ENCODE data around the gene SPAG9.

The SPAG9 gene

DNA sequence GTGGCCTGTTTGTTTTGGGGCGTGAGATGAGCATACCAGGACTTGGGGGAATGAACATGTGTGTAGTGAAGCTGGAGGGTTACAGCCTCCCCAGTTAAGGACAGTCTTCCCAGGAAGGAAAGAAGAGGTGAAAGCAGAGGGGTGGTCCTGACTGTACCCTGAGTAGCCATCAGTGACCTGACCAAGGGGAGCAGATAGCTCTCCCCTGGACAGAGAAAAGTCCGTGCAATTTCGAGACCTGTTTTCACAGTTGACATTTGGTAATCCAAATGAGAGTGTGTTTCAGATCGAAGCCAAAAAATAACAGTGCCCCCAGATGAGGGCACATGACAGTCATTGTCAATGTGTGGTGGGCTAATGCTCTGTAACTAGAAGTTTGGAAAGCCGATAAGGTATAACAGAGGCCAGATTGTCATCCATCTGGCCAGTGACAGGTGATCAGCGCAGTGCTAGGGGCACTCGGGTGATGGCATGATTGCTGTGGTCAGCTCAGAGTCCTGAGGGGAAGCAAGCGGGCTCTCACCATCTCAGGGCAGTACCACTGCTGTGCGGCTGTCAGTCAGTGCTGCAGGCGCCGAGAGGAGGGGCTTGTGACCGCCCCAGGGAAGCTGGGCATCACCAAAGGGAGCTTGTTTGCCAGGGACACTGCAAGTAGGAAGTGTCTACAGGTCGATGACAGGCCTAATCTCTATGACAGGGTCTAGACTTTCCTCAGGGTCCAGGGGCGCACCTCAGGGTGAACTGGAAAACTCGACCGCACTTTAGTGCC, 44.4 kb upstream of the SPAG9 start:
- DNase-seq (ENCODE audit: low read depth): no peak
- H3K4me3 ChIP-seq (ENCODE audit: low read length): peak overlapping the region; percentile 92
- TF ChIP-seq, protein P1, sequence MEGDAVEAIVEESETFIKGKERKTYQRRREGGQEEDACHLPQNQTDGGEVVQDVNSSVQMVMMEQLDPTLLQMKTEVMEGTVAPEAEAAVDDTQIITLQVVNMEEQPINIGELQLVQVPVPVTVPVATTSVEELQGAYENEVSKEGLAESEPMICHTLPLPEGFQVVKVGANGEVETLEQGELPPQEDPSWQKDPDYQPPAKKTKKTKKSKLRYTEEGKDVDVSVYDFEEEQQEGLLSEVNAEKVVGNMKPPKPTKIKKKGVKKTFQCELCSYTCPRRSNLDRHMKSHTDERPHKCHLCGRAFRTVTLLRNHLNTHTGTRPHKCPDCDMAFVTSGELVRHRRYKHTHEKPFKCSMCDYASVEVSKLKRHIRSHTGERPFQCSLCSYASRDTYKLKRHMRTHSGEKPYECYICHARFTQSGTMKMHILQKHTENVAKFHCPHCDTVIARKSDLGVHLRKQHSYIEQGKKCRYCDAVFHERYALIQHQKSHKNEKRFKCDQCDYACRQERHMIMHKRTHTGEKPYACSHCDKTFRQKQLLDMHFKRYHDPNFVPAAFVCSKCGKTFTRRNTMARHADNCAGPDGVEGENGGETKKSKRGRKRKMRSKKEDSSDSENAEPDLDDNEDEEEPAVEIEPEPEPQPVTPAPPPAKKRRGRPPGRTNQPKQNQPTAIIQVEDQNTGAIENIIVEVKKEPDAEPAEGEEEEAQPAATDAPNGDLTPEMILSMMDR (conservative IDR thresholded peaks at IDR 0.05; ENCODE audit: low read length): no peak

DNA sequence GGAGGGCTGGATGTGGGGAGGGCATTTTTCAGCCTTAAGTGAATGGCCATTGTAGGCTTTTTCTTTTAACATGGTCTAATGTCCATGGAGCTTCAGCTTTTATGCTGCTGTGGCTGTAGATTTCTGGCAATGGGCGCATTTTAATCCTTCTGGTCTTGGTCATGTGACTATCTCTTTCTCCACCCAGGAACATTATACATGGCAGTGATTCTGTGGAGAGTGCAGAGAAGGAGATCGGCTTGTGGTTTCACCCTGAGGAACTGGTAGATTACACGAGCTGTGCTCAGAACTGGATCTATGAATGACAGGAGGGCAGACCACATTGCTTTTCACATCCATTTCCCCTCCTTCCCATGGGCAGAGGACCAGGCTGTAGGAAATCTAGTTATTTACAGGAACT, 40.9 kb upstream of the SPAG9 start:
- no peak overlapping the region for H3K4me3 ChIP-seq (ENCODE audit: low read length)
- DNase-seq (ENCODE audit: low read depth): no peak
- TF ChIP-seq, protein P1 (conservative IDR thresholded peaks at IDR 0.05; ENCODE audit: low read length): no peak

DNA sequence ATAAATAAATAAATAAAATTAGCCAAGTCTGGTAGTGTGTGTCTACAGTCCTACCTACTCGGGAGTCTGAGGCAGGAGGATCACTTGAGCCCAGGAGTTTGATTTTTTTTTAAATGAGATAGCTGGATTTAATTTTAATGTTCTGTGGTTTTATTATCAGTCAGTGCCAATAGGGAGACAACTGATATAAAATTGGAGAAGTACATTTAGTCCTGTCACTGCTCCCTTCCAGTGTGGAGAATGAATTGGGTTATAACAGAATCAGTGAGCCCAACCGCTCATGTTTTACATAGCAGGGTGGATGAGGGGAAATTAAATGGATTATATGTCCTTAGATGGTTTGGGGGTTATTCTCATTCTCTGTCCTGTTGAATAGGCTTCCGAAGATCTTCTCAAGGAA, 38.9 kb upstream of the SPAG9 start:
- DNase-seq (ENCODE audit: low read depth): no peak
- TF ChIP-seq, protein P1 (conservative IDR thresholded peaks at IDR 0.05; ENCODE audit: low read length): no peak
- no peak overlapping the region for H3K4me3 ChIP-seq (ENCODE audit: low read length)

DNA sequence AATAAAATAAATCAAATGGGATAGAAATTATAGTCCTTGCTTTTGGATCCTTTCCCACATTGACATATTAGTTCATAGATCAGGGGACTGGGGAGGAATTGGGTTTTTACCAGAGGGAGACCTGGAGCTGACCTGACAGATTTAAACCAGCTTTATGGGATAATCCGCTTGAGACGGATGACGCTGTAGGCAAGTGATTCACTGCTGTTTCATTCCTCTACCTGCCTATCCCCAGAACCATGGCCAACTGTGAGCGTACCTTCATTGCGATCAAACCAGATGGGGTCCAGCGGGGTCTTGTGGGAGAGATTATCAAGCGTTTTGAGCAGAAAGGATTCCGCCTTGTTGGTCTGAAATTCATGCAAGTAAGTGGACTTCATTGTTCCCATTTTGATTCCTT, 34.7 kb upstream of the SPAG9 start:
- H3K4me3 ChIP-seq (ENCODE audit: low read length): no peak overlapping the region
- TF ChIP-seq, protein P1 (conservative IDR thresholded peaks at IDR 0.05; ENCODE audit: low read length): no peak

DNA sequence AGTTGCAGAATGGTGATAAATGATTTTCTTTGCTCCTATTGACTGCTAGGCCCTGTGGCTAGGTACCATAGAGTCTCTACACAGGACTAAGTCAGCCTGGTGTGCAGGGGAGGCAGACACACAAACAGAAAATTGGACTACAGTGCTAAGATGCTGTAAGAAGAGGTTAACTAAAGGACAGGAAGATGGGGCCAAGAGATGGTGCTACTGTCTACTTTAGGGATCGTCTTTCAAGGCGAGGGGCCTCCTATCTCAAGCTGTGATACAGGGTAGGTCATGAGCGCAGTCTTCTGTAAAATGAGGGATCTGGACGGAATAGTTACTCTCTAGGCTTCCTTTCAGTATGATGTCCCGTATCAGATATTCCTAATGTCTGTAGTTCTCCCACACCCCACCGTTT, 33.5 kb upstream of the SPAG9 start:
- peak; percentile 17 for DNase-seq (ENCODE audit: low read depth)
- TF ChIP-seq, protein P1 (conservative IDR thresholded peaks at IDR 0.05; ENCODE audit: low read length): no peak
- peak overlapping the region; percentile 96 for H3K4me3 ChIP-seq (ENCODE audit: low read length)

More for the DNA sequence above, 34.7 kb upstream of the SPAG9 start:
- DNase-seq (ENCODE audit: low read depth): no peak

DNA sequence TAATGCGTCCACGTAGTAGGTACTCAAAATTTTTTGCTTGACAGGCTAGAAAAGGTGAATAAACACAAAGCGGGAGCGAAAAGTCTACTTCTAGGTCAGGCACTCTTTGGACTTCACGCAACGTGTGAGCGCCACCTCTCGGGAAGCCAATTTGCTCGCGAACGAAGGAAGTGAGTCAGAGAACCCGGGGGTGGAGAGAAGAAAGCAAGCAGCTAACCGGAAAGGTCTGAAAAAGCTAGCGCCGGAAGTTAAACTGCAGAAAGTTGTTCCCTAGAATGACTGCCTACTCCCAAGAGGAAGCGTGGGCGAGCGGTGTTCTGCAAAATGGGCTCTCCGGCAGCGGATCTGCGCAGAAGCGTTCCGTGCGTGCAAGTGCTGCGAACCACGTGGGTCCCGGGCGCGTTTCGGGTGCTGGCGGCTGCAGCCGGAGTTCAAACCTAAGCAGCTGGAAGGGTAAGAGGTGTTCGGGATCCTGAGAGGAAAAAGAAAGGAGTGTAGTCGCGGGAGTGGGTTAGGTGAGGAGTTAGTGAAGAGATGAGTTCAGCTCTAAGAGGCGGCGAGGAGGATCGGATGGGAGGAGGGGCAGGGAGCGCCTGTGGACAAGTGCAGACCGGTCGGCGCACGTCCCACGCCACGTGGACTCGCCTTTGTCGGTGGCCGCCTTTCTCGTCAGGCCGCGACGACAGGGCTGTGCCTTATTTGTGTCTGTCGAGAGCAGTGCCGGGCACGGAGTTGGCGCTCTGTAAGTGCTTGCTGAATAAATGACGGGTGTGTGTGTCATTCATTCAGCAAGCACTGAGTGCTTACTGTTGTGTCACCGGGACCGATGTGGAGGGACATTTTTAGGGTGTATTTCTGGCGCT, 32.8 kb upstream of the SPAG9 start, which contains the start of gene NME1:
NME1 (plus strand) TSS at position 350 of the 863 bp plus-strand sequence. CDS start 2,096 bp downstream, outside the sequence.
- TF ChIP-seq, protein P1 (conservative IDR thresholded peaks at IDR 0.05; ENCODE audit: low read length): peak; percentile 90
- peak; percentile 100 for DNase-seq (ENCODE audit: low read depth)
- peak within 1 kb of the TSS; percentile 96 for H3K4me3 ChIP-seq (ENCODE audit: low read length)
